Fibroblast of lung (primary cell): ENCODE results near the gene PARP6. TPM values are rescaled to one million over a fixed set of nuclear protein-coding genes. Genes with fewer than 3 reads are reported as not detected.

Experiments used
- DNase-seq, 2 donors: peaks; one replicate each; pipeline versions ENCODE4 v3.0.0 to v3.0.0-alpha.2; 2010; ENCODE audit warnings: low read depth in 2 of 2
- H2AFZ ChIP-seq: 2 replicates; pipeline ENCODE4 v1.5.1; 2012; ENCODE audit warnings: low read length, control low read depth, inconsistent platforms
- H3K27ac ChIP-seq: 2 replicates; pipeline ENCODE4 v1.5.1; 2011; ENCODE audit warnings: low read length, control low read depth; ENCODE audit not compliant: insufficient read depth
- H3K27me3 ChIP-seq: 2 replicates; pipeline ENCODE4 v1.5.1; 2011; ENCODE audit warnings: mild to moderate bottlenecking, low read length; ENCODE audit not compliant: control insufficient read depth, insufficient read depth
- H3K36me3 ChIP-seq: 2 replicates; pipeline ENCODE4 v1.5.1; 2011; ENCODE audit warnings: low read length; ENCODE audit not compliant: control insufficient read depth, insufficient read depth
- H3K4me1 ChIP-seq: 2 replicates; pipeline ENCODE4 v1.5.1; 2011; ENCODE audit warnings: low read length; ENCODE audit not compliant: control insufficient read depth, insufficient read depth; ENCODE audit errors: extremely low read depth
- H3K4me2 ChIP-seq: 2 replicates; pipeline ENCODE4 v1.5.1; 2011; ENCODE audit warnings: low read length, control low read depth; ENCODE audit not compliant: insufficient read depth; ENCODE audit errors: extremely low read depth
- H3K4me3 ChIP-seq, 4 experiments: fragments of 200-600 bp in 1 of 4; sonication (generic) in 1 of 4; replicated peaks in 1 of 4; 2 replicates each; pipeline ENCODE4 v1.5.1; 2011 to 2016; ENCODE audit warnings: low read length in 4 of 4, low read depth in 3 of 4, mild to moderate bottlenecking in 3 of 4, control low read depth in 2 of 4, inconsistent platforms in 1 of 4, mixed read lengths in 1 of 4; ENCODE audit not compliant: insufficient read depth in 1 of 4; ENCODE audit errors: control extremely low read depth in 1 of 4
- H3K79me2 ChIP-seq: 2 replicates; pipeline ENCODE4 v1.5.1; 2012; ENCODE audit warnings: mild to moderate bottlenecking, low read length, inconsistent platforms; ENCODE audit not compliant: control insufficient read depth, insufficient read depth
- H3K9ac ChIP-seq: 2 replicates; pipeline ENCODE4 v1.5.1; 2011; ENCODE audit warnings: mild to moderate bottlenecking, low read length, control low read depth; ENCODE audit not compliant: insufficient read depth
- H3K9me3 ChIP-seq: 2 replicates; pipeline ENCODE4 v1.5.1; 2012; ENCODE audit warnings: low read depth, low read length; ENCODE audit not compliant: control insufficient read depth, insufficient read depth
- H4K20me1 ChIP-seq: 2 replicates; pipeline ENCODE4 v1.5.1; 2011; ENCODE audit warnings: low read length; ENCODE audit not compliant: control insufficient read depth, insufficient read depth; ENCODE audit errors: extremely low read depth
- EZH2 ChIP-seq: IDR thresholded peaks from 2 replicates; pipeline ENCODE4 v1.5.1; 2012; ENCODE audit warnings: low read length, control low read depth, mild to moderate bottlenecking; ENCODE audit errors: missing control alignments
- polyA plus RNA-seq, 2 donors: library from polyadenylated mRNA; depleted of rRNA in 1 of 2; stranded (reverse) in 1 of 2; unstranded in 1 of 2; fragments of >200 nt; gene quantifications; 2 replicates each; pipeline ENCODE4 v1.2.1, GENCODE V29; 2011 to 2012; ENCODE audit warnings: missing spikeins in 1 of 2
- total RNA-seq: library from RNA; depleted of rRNA; stranded (reverse); fragments of >200 nt; gene quantifications from 2 replicates; pipeline ENCODE4 v1.2.1, GENCODE V29; 2014
- TF ChIP-seq, protein P1 (sequence below), 2 donors: IDR thresholded peaks in 1 of 2; conservative IDR thresholded peaks in 1 of 2; 1 replicate in 1 of 2; 2 replicates in 1 of 2; pipeline ENCODE4 v1.5.1; 2011 to 2012; ENCODE audit warnings: low read length in 2 of 2, control low read depth in 1 of 2, inconsistent platforms in 1 of 2, low read depth in 1 of 2, mild to moderate bottlenecking in 1 of 2

Gene PARP6
- total and polyA plus RNA-seq, 2 donors (not counting 1 experiment from before 2014, with no cell fraction given) = 27.4 to 37.7 TPM

DNA sequence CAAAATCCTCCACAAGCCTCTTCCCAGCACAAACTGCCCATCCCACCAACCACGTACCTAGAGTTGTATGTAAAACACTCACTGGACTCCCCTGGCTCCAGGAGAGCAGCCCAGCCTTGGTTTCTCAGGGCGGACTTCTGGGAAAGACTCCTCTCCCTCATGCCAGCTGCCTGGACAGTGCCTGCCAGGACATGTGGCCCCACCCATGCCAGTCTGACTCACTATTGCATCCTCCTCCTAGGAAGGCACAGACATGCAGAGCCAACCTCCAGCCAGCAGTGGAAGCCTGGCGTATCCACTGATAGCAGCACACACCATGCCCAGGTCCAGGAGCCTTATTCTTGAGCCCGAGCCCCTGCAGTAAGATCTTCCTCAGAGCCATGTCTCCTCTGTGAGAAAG lies 50.0 kb downstream of the PARP6 start:
- Histone ChIP-seq H3K4me3 (no peak overlapping the region), H3K9ac (no peak overlapping the region), H2AFZ (no peak overlapping the region), H3K4me1 (peaks cover 12% of the 10 kb centered on the region), H3K9me3 (no peaks in the 10 kb centered on the region), H4K20me1 (no peaks in the 10 kb centered on the region), H3K36me3 (peaks cover 6% of the 10 kb centered on the region), H3K27ac (no peak overlapping the region), H3K27me3 (no peaks in the 10 kb centered on the region), H3K79me2 (peaks cover 91% of the 10 kb centered on the region), H3K4me2 (no peak overlapping the region)
- TF ChIP-seq, protein P1, sequence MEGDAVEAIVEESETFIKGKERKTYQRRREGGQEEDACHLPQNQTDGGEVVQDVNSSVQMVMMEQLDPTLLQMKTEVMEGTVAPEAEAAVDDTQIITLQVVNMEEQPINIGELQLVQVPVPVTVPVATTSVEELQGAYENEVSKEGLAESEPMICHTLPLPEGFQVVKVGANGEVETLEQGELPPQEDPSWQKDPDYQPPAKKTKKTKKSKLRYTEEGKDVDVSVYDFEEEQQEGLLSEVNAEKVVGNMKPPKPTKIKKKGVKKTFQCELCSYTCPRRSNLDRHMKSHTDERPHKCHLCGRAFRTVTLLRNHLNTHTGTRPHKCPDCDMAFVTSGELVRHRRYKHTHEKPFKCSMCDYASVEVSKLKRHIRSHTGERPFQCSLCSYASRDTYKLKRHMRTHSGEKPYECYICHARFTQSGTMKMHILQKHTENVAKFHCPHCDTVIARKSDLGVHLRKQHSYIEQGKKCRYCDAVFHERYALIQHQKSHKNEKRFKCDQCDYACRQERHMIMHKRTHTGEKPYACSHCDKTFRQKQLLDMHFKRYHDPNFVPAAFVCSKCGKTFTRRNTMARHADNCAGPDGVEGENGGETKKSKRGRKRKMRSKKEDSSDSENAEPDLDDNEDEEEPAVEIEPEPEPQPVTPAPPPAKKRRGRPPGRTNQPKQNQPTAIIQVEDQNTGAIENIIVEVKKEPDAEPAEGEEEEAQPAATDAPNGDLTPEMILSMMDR (conservative IDR thresholded peaks at IDR 0.05 in 1 of 2, IDR thresholded peaks at IDR 0.05 in 1 of 2; ENCODE audit: low read depth in 1 of 2, low read length in 2 of 2) = no peak
- TF ChIP-seq EZH2 = no peak
- DNase-seq = peak; percentile 20 to 35

DNA sequence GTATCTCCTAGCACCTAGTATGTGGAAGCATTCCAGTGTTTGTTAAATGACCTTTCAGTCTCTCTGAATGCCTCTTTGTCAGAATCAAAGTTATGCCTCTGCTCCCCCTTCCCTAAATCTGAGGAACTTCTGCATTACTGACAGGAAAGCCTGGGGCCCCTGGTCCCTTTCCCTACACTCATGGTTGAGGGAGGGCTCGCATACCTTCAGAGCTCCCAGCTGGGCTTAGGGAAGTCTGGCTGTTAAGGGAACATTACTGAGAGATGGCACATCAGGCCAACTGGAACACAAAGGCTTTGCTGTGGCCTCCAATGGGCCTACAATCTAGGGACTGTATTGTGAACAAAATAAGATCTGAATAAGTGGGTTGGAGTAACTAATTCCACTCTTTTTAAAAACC lies 51.7 kb downstream of the PARP6 start:
- Histone ChIP-seq H3K4me3 (no peak overlapping the region), H3K4me1 (peaks cover 8% of the 10 kb centered on the region), H3K27ac (no peak overlapping the region), H3K9me3 (no peaks in the 10 kb centered on the region), H3K79me2 (peaks cover 88% of the 10 kb centered on the region), H3K4me2 (no peak overlapping the region), H3K9ac (no peak overlapping the region), H3K27me3 (no peaks in the 10 kb centered on the region), H4K20me1 (no peaks in the 10 kb centered on the region), H2AFZ (no peak overlapping the region), H3K36me3 (peaks cover 15% of the 10 kb centered on the region)
- peak in 1 of 2 donors; percentile 23 for DNase-seq
- TF ChIP-seq, protein P1 (conservative IDR thresholded peaks at IDR 0.05 in 1 of 2, IDR thresholded peaks at IDR 0.05 in 1 of 2; ENCODE audit: low read depth in 1 of 2, low read length in 2 of 2) = no peak
- no peak for TF ChIP-seq EZH2

GRCh38 chr15:72217216-72217615 lies 55.1 kb downstream of the PARP6 start:
- no peak overlapping the region for H2AFZ ChIP-seq
- no peaks in the 10 kb centered on the region for H3K27me3 ChIP-seq

More at GRCh38 chr15:72217216-72217615, 55.1 kb downstream of the PARP6 start:
- H3K27ac ChIP-seq = no peak overlapping the region
- peak in 1 of 2 donors; percentile 76 for DNase-seq
- H3K4me1 ChIP-seq = no peaks in the 10 kb centered on the region
- H3K4me3 ChIP-seq = no peak overlapping the region
- H3K4me2 ChIP-seq = no peak overlapping the region
- peaks cover 71% of the 10 kb centered on the region for H3K79me2 ChIP-seq
- no peaks in the 10 kb centered on the region for H3K9me3 ChIP-seq
- TF ChIP-seq, protein P1 (conservative IDR thresholded peaks at IDR 0.05 in 1 of 2, IDR thresholded peaks at IDR 0.05 in 1 of 2; ENCODE audit: low read depth in 1 of 2, low read length in 2 of 2) = no peak
- no peaks in the 10 kb centered on the region for H4K20me1 ChIP-seq
- peaks cover 15% of the 10 kb centered on the region for H3K36me3 ChIP-seq
- no peak overlapping the region for H3K9ac ChIP-seq
